HepG2 (cell line): ENCODE data around the gene ATAD3C. TPM values are rescaled to one million over a fixed set of nuclear protein-coding genes. Genes with fewer than 3 reads are reported as not detected.

ENCODE experiments used
- ATAC-seq: fragments of 200-7000 bp; cut with Tn5 transposase; 3 replicates; pipeline ENCODE4 v1.9.1; 2020; ENCODE audit warnings: mild to moderate bottlenecking, moderate library complexity
- BruUV-seq: library from RNA; stranded (reverse); fragments of 400-500 nt; replicated peaks from 2 replicates; lab custom pipeline; 2021; lab: Mats Ljungman, UMichigan
- CTCF ChIA-PET: fragments of 300-600 bp; formaldehyde crosslinking; extraction: SDS; loops from one replicate; lab custom pipeline; 2021; ENCODE audit warnings: low total read pairs, inconsistent platforms, low intra/inter-chr PET ratio; lab: Yijun Ruan, JAX
- POLR2A ChIA-PET: fragments of 350-600 bp; sonication (Branson Sonifier 250); formaldehyde crosslinking; loops from one replicate; lab custom pipeline; 2020; ENCODE audit warnings: antibody characterized with exemption, inconsistent platforms; lab: Yijun Ruan, JAX
- DNase-seq: peaks from one replicate; pipeline ENCODE4 v3.0.0-alpha.2; 2015; ENCODE audit warnings: low spot score
- FAIRE-seq: peaks from 3 replicates; lab custom pipeline; 2011; peaks lifted over from hg19 to GRCh38; lab: Jason Lieb, UNC
- H2AFZ ChIP-seq: one replicate; pipeline ENCODE4 v1.6.1; 2011; ENCODE audit warnings: low read length, inconsistent platforms
- H3K27ac ChIP-seq: fragments of 300-600 bp; 3 replicates; pipeline ENCODE4 v1.8.0; 2011; ENCODE audit warnings: mixed run types, mild to moderate bottlenecking, mixed read lengths, low read length, inconsistent platforms; ENCODE audit not compliant: insufficient read depth; ENCODE audit errors: extremely low read length
- H3K27me3 ChIP-seq, 2 experiments: fragments of 200-600 bp in 1 of 2; 2 replicates in 1 of 2; 3 replicates in 1 of 2; pipeline versions ENCODE4 v1.6.0 to v1.8.0; 2011; ENCODE audit warnings: low read length in 2 of 2, mild to moderate bottlenecking in 2 of 2, moderate library complexity in 2 of 2, inconsistent platforms in 1 of 2; ENCODE audit not compliant: insufficient read depth in 2 of 2, control insufficient read depth in 1 of 2
- H3K36me3 ChIP-seq, 2 experiments: fragments of 200-600 bp in 1 of 2; replicated peaks in 1 of 2; 2 replicates in 1 of 2; 3 replicates in 1 of 2; pipeline versions ENCODE4 v1.5.1 to v1.8.0; 2011; ENCODE audit warnings: low read length in 2 of 2, inconsistent platforms in 1 of 2; ENCODE audit not compliant: insufficient read depth in 2 of 2, control insufficient read depth in 1 of 2
- H3K4me1 ChIP-seq: 2 replicates; pipeline ENCODE4 v1.5.1; 2012; ENCODE audit warnings: low read length, inconsistent platforms; ENCODE audit not compliant: insufficient read depth
- H3K4me2 ChIP-seq: 2 replicates; pipeline ENCODE4 v1.6.0; 2011; ENCODE audit warnings: low read depth, low read length, inconsistent platforms
- H3K4me3 ChIP-seq, 3 experiments: fragments of 200-600 bp in 1 of 3; sonication (generic), shearing (Covaris generic) in 1 of 3; replicated peaks in 1 of 3; 2 replicates each; pipeline ENCODE4 v1.5.1; 2011 to 2016; ENCODE audit warnings: low read length in 3 of 3, inconsistent platforms in 2 of 3, low read depth in 2 of 3, mild to moderate bottlenecking in 2 of 3, control low read depth in 1 of 3, mixed read lengths in 1 of 3; ENCODE audit not compliant: insufficient read depth in 1 of 3
- H3K79me2 ChIP-seq: one replicate; pipeline ENCODE4 v1.6.1; 2011; ENCODE audit warnings: low read length, inconsistent platforms; ENCODE audit not compliant: insufficient read depth
- H3K9ac ChIP-seq: 2 replicates; pipeline ENCODE4 v1.6.0; 2011; ENCODE audit warnings: mild to moderate bottlenecking, low read depth, low read length, inconsistent platforms; ENCODE audit not compliant: insufficient read depth
- H3K9me3 ChIP-seq: 2 replicates; pipeline ENCODE4 v1.5.1; 2012; ENCODE audit warnings: mild to moderate bottlenecking, low read length
- H4K20me1 ChIP-seq: 2 replicates; pipeline ENCODE4 v1.6.0; 2011; ENCODE audit warnings: inconsistent platforms, mild to moderate bottlenecking, low read length, moderate library complexity; ENCODE audit not compliant: insufficient read depth
- FOSL2 ChIP-seq: sonication (generic); formaldehyde crosslinking; IDR thresholded peaks from 2 replicates; pipeline ENCODE4 v1.4.0; 2020; ENCODE audit warnings: missing genetic modification reagents
- HES4 ChIP-seq: sonication (generic); formaldehyde crosslinking; IDR thresholded peaks from 2 replicates; pipeline ENCODE4 v1.9.0; 2021; ENCODE audit warnings: mild to moderate bottlenecking, missing genetic modification reagents, borderline replicate concordance
- MBD4 ChIP-seq: IDR thresholded peaks from 2 replicates; pipeline ENCODE4 v1.6.1; 2012; ENCODE audit warnings: low read length, inconsistent platforms, borderline replicate concordance
- NFATC3 ChIP-seq: sonication (generic); formaldehyde crosslinking; IDR thresholded peaks from 2 replicates; pipeline ENCODE4 v1.5.1; 2020; ENCODE audit warnings: mild to moderate bottlenecking, missing genetic modification reagents
- TBL1XR1 ChIP-seq: fragments of 150-350 bp; IDR thresholded peaks from 2 replicates; pipeline ENCODE4 v1.6.1; 2014; ENCODE audit warnings: borderline replicate concordance, low read length; ENCODE audit not compliant: partially characterized antibody
- ZBTB21 ChIP-seq: sonication (generic); formaldehyde crosslinking; IDR thresholded peaks from 2 replicates; pipeline ENCODE4 v1.4.0; 2020; ENCODE audit warnings: missing genetic modification reagents
- ZNF484 ChIP-seq: sonication (generic); formaldehyde crosslinking; IDR thresholded peaks from 2 replicates; pipeline ENCODE4 v1.5.1; 2020; ENCODE audit warnings: mild to moderate bottlenecking, low read depth, missing genetic modification reagents, borderline replicate concordance
- whole genome bisulfite sequencing: methylation state at CpG from one replicate; pipeline ENCODE4 v1.1.6; 2017; ENCODE audit warnings: low lambda C conversion rate; 5-methylcytosine and 5-hydroxymethylcytosine counted together
- in situ Hi-C: cut with HindIII; loops from 2 replicates; pipeline ENCODE4 v1.10.0; 2017; ENCODE audit warnings: low pct_unique_long_range_greater_than_20kb; ENCODE audit not compliant: extremely low pct_ligation_motif_present
- intact Hi-C: fragments of 100-400 bp; cut with micrococcal nuclease; formaldehyde crosslinking; loops from one replicate; pipeline ENCODE4 v1.10.0; 2022; ENCODE audit not compliant: unreplicated experiment
- polyA plus RNA-seq, 8 experiments: library from polyadenylated mRNA; depleted of rRNA in 3 of 8; stranded (reverse) in 7 of 8; unstranded in 1 of 8; fragments of >200 nt; fragmentation: Illumina TruSeq in 4 of 8; extraction: Trizol in 4 of 8; gene quantifications; 2 replicates each; pipeline versions ENCODE4 v1.2.1 to v1.2.3, GENCODE V29; 2011 to 2016; ENCODE audit warnings: low read depth in 4 of 8, missing spikeins in 1 of 8, mixed read lengths in 1 of 8; ENCODE audit not compliant: insufficient read depth in 1 of 8
- total RNA-seq, 5 experiments: library from RNA; depleted of rRNA; stranded (reverse); fragments of >200 nt; fragmentation: Illumina TruSeq; extraction: Trizol; gene quantifications; 2 replicates each; pipeline ENCODE4 v1.2.3, GENCODE V29; 2016; ENCODE audit warnings: low read depth in 1 of 5
- TF ChIP-seq, protein P1 (sequence below): fragments of 450-650 bp; IDR thresholded peaks from 2 replicates; pipeline ENCODE4 v1.6.1; 2017; ENCODE audit warnings: mild to moderate bottlenecking
- TF ChIP-seq, protein P2 (sequence below): IDR thresholded peaks from 2 replicates; pipeline ENCODE4 v1.6.1; 2018; ENCODE audit warnings: missing genetic modification reagents
- TF ChIP-seq, protein P3 (sequence below): sonication (generic); formaldehyde crosslinking; IDR thresholded peaks from 2 replicates; pipeline ENCODE4 v1.4.0; 2020; ENCODE audit warnings: missing genetic modification reagents

The ATAD3C gene
- total and polyA plus RNA-seq, 2 of the 13 experiments (the other 11 are each of a cell fraction or from before 2014, with no cell fraction given): 2.4 to 3.2 TPM

- H3K9ac ChIP-seq: peak overlapping the region; percentile 38
- H3K4me1 ChIP-seq: peaks cover 56% of the 10 kb centered on the region
- H3K27me3 ChIP-seq: no peaks in the 10 kb centered on the region
- no TSS peak for BruUV-seq
- H3K36me3 ChIP-seq: peaks cover 0 to 2% of the 10 kb centered on the region in 2 experiments; a peak in 1 of 5 replicates
- CTCF ChIA-PET: interaction anchor here (1.0 to 1.6 kb wide), 3 partner anchors 11 to 34 kb away, joined by 3 to 10 read pairs (median 3); partner anchors contain the start of gene MRPL20
- FAIRE-seq: peak; percentile 64
- peak; percentile 60 for ATAC-seq
- no peak overlapping the region for H2AFZ ChIP-seq
- peak overlapping the region; percentile 75 for H3K4me2 ChIP-seq
- POLR2A ChIA-PET: interaction anchor here (0.6 to 5.4 kb wide), 11 partner anchors 10 to 64 kb away, joined by 3 to 76 read pairs (median 7); partner anchors contain the start of genes ANKRD65, CCNL2 and MRPL20
- no peak overlapping the region for H3K27ac ChIP-seq
- H3K9me3 ChIP-seq: no peaks in the 10 kb centered on the region
- peaks cover 18% of the 10 kb centered on the region for H3K79me2 ChIP-seq
- DNase-seq: peak; percentile 41
- in situ Hi-C loops (no loop called here), intact Hi-C loops (loop anchor here (5.0 kb wide), 1 partner anchor 34 kb away; the partner anchor contains the start of gene MRPL20)
- no peaks in the 10 kb centered on the region for H4K20me1 ChIP-seq
- peak overlapping the region in 2 of 3 experiments; percentile 13 to 66; a peak in 2 of 6 replicates for H3K4me3 ChIP-seq
- no CpG with 5 or more reads among the region's 29 CpGs for WGBS
- TF ChIP-seq MBD4 (no peak), NFATC3 (CRISPR knock-in tag) (0 out of 2 replicates have a peak, but pooled peaks have one; percentile 54), ZNF484 (no peak), HES4 (CRISPR knock-in tag) (no peak), ZBTB21 (CRISPR knock-in tag) (no peak; the same call in 1 of the 2 replicates), FOSL2 (no peak), TBL1XR1 (no peak)
- TF ChIP-seq, protein P1, sequence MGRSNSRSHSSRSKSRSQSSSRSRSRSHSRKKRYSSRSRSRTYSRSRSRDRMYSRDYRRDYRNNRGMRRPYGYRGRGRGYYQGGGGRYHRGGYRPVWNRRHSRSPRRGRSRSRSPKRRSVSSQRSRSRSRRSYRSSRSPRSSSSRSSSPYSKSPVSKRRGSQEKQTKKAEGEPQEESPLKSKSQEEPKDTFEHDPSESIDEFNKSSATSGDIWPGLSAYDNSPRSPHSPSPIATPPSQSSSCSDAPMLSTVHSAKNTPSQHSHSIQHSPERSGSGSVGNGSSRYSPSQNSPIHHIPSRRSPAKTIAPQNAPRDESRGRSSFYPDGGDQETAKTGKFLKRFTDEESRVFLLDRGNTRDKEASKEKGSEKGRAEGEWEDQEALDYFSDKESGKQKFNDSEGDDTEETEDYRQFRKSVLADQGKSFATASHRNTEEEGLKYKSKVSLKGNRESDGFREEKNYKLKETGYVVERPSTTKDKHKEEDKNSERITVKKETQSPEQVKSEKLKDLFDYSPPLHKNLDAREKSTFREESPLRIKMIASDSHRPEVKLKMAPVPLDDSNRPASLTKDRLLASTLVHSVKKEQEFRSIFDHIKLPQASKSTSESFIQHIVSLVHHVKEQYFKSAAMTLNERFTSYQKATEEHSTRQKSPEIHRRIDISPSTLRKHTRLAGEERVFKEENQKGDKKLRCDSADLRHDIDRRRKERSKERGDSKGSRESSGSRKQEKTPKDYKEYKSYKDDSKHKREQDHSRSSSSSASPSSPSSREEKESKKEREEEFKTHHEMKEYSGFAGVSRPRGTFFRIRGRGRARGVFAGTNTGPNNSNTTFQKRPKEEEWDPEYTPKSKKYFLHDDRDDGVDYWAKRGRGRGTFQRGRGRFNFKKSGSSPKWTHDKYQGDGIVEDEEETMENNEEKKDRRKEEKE: no peak
- TF ChIP-seq, protein P2, sequence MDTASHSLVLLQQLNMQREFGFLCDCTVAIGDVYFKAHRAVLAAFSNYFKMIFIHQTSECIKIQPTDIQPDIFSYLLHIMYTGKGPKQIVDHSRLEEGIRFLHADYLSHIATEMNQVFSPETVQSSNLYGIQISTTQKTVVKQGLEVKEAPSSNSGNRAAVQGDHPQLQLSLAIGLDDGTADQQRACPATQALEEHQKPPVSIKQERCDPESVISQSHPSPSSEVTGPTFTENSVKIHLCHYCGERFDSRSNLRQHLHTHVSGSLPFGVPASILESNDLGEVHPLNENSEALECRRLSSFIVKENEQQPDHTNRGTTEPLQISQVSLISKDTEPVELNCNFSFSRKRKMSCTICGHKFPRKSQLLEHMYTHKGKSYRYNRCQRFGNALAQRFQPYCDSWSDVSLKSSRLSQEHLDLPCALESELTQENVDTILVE (CRISPR knock-in tag): no peak
- TF ChIP-seq, protein P3, sequence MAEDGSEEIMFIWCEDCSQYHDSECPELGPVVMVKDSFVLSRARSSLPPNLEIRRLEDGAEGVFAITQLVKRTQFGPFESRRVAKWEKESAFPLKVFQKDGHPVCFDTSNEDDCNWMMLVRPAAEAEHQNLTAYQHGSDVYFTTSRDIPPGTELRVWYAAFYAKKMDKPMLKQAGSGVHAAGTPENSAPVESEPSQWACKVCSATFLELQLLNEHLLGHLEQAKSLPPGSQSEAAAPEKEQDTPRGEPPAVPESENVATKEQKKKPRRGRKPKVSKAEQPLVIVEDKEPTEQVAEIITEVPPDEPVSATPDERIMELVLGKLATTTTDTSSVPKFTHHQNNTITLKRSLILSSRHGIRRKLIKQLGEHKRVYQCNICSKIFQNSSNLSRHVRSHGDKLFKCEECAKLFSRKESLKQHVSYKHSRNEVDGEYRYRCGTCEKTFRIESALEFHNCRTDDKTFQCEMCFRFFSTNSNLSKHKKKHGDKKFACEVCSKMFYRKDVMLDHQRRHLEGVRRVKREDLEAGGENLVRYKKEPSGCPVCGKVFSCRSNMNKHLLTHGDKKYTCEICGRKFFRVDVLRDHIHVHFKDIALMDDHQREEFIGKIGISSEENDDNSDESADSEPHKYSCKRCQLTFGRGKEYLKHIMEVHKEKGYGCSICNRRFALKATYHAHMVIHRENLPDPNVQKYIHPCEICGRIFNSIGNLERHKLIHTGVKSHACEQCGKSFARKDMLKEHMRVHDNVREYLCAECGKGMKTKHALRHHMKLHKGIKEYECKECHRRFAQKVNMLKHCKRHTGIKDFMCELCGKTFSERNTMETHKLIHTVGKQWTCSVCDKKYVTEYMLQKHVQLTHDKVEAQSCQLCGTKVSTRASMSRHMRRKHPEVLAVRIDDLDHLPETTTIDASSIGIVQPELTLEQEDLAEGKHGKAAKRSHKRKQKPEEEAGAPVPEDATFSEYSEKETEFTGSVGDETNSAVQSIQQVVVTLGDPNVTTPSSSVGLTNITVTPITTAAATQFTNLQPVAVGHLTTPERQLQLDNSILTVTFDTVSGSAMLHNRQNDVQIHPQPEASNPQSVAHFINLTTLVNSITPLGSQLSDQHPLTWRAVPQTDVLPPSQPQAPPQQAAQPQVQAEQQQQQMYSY (CRISPR knock-in tag): no peak
These were observed 8.2 kb upstream of the ATAD3C start for GRCh38 chr1:1441002-1441888.
